NCI-H345 treated with DMSO at 0.1 percent for 48 hours (cell line): ENCODE data around the gene OVOL1.
A peak's percentile ranks its signal among the peaks of the same experiment; 100 is the strongest.
"Not testable (repeated sequence)": the region's sequence is repeated elsewhere in the genome, so short reads cannot be mapped to it uniquely, and the experiment has no call there.

Source experiments
- DNase-seq: peaks from one replicate; lab custom pipeline; 2025; ENCODE audit not compliant: unreplicated experiment; lab: John Stamatoyannopoulos, UW

OVOL1 gene

GRCh38 chr11:65786786-65787636, at the start of gene OVOL1:
TSS of gene OVOL1 (plus strand) at chr11:65787063. CDS start at chr11:65787374, 311 bp downstream.
- peak; percentile 55 for DNase-seq

DNA sequence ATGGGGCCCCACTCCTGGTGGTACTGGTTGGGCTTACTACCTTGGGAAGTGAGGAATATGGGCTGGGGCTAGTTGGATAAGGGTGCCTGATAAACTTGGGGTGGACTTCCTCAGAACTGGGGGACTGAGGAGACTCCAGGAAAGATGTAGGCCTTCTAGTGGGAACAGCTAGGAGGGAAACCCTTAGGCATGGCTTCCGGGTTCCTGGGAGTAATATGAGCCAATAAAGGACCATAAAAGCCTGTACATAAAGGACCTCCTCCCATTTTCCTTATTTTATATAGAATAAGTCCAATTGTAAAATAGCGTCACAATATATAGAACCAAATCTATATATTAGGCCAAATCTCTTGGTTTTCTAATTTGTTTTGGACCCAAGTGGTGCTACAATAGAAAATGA, 47.8 kb upstream of the OVOL1 start:
- no peak for DNase-seq

DNA sequence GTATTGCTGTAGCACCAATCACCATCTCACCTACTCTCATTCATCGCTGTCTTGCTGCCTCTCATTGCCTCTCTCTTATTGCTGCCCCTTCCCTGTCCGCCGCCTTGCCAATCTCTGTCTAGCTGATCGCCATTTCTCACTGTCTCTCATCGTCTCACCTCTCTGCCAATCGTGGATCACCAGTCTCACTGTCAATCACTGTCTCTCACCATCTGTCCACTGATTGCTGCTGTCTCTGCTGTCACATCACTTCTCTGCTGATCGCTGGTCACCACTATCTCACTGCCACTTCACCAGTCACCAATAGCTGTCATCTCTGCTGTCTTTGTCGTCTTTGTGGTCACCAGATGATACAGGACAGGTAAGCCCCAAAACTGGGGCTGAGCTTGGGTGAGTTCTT, 45.7 kb upstream of the OVOL1 start:
- DNase-seq = no peak

DNA sequence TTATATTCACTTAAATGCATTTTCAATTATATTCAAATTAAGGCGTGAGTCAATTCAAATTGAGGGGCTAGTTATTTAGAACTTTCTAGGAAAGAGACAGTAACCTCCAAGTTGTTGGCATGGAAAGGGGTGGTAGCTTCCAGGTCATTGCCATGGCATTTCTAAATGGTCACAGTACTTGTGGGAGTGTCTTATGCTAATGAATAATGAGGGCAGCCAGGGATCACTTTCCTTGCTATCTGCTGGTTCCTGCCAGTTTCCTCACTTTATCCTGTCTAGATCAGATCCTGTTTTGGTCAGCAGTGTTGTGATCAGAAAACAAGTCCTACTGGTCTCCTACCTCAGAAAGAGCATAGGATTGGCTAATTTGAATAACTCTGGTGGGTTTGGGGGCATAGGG, 44.5 kb upstream of the OVOL1 start:
- no peak for DNase-seq

- DNase-seq = no peak
Observed at GRCh38 chr11:65743681-65744025, 43.2 kb upstream of the OVOL1 start.

DNA sequence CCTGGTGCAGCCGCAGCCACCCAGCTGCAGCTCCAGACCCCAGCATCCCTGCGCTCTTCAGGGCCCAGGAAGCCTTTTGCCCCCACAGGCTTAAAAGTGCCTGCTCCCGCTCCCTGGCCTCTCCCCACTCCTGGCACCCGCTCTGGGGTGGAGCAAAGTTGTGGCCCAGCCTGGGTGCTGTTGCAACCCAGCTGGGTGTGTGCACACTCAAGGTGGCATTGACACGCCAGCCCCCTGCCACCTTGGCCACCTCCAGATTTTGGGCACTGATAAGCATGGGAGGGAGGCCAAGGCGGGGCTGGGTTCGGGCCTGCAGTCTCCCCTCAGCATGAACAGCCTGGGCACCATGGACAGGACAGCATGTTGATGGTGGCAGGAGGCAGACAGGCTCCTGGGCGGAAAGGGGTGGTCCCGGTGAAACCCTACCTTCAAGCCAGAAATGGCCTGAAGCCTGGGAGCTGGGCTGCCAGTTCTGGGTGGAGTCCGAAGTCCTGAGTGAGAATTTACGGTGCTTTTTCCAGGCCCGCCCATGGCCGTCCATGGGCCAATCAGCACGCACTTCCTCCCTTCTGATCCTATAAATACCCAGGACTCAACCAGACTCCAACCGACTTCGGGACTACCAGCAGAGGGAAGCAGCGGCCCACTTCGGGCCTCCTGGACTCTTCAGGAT, 42.7 kb upstream of the OVOL1 start:
- DNase-seq = no peak

DNA sequence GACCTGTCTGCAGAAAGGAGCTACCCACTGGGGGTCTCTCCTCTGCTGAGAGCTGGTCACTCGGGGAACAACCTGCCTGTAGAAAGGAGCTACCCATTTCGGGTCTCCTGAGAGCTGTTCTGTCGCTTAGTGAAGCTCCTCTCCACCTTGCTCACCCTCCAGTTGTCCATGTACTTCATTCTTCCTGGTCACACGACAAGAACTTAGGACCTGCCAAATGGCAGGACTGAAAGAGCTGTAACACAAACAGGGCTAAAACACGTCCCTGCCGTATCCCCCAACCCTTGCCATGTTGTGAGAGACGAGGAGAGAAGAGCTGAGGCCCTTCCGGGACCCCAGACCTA, 42.2 kb upstream of the OVOL1 start:
- DNase-seq = no peak

DNA sequence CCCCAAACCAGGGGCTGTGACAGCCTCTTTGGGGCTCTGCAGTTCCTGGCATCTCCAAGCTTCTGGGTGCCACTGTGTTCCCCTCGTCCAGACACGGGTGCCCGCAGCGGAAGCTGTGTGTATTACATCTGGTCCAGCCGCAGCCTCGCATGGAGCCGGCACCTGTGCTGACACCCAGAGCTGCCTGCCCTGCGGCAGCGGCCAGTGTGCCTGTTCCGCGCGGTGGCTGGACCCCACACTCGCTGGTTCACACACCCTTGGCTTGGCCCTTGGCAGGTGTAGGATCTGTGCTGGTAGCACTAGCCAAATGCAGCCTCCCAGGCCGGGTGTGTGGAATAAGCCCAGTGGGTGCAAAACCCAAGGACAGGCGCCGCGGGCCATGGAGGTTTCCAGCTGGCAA, 41.8 kb upstream of the OVOL1 start:
- DNase-seq = no peak

- not testable (repeated sequence) for DNase-seq
Observed at GRCh38 chr11:65762169-65762568, 24.7 kb upstream of the OVOL1 start.

GRCh38 chr11:65762816-65763215, 24.0 kb upstream of the OVOL1 start:
- not testable (repeated sequence) for DNase-seq

DNA sequence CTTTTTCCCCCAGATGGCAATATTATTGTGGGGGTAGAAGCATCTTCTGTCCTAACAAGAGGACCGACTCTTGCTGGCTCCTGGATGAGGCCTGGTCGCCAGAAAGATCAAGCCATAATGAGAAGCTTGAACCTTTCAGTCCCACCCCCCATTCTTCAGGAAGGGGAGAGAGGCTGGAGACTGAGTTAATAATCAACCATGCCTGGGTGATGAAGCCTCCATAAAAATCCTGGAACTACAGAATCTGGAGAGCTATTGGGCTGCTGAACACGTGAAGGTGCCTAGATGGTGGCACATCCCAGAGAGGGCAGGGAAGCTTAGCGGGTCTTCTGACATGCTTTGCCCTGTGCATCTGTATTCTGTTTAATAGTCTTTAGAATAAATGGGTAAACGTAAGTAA, 22.4 kb upstream of the OVOL1 start:
- DNase-seq = no peak

DNA sequence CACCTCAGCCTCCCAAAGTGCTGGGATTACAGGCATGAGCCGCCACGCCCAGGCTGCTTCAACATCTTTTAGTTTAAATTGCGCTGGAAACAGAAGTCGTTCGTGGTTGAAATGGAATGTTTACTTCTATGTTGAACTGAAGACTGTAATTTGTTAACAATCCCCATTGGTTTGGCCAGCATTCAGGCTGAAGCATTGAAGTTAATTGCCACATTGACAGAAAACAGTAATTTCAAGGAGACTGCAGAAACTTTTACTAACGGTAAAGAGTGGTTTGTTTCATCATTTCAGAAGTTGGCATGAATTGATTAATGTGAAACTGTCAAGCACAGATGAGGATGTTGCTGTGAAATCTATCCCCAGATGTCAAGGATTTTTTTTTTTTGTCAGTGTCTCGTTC, 20.3 kb upstream of the OVOL1 start:
- no peak for DNase-seq

GRCh38 chr11:65767406-65767805, 19.5 kb upstream of the OVOL1 start:
- no peak for DNase-seq

DNA sequence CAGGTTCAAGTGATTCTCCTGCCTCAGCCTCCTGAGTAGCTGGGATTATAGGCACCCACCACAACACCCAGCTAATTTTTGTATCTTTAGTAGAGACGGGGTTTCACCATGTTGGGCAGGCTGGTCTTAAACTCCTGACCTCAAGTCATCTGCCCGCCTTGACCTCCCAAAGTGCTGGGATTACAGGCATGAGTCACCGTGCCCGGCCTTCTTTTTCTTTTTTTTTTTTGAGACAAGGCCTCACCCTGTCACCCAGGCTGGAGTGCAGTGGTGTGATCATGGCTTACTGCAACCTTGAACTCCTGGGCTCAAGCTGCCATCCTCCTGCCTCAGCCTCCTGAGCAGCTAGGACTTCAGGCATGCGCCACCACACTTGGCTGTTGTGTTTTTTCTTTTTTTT, 19.1 kb upstream of the OVOL1 start:
- DNase-seq = not testable (repeated sequence)

DNA sequence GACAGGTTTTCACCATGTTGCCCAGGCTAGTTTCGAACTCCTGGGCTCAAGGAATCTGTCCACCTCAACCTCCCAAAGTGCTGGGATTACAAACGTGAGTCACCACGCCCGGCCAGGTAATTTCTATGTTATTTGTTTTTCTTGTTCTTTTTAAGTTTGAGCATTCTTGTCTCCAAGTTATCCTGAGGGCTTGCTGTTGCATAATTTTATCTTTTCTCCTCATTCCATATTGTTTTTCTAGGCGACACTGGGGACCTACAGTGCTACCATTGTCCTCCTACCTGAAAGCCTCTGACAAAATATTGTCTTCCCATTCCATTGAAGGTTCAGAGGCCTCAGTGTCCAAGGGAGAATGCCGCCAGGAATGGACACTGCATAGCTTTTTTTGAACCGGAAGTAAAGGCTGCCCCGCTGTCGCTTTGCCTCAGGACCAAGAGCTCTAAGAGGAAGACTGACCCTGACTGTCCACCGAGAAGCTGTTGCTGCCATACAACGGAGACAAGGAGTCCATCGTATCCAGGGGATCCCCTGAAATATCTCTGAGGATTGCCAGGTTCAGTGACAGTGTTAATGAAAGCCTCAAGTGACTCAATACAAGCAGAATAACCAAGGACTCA, 15.8 kb upstream of the OVOL1 start:
- DNase-seq = no peak

GRCh38 chr11:65771589-65772112, 15.2 kb upstream of the OVOL1 start:
- no peak for DNase-seq

- no peak for DNase-seq
Observed at GRCh38 chr11:65773784-65774411, 13.0 kb upstream of the OVOL1 start.

- DNase-seq = no peak
Observed at GRCh38 chr11:65774525-65775306, 12.1 kb upstream of the OVOL1 start.

DNA sequence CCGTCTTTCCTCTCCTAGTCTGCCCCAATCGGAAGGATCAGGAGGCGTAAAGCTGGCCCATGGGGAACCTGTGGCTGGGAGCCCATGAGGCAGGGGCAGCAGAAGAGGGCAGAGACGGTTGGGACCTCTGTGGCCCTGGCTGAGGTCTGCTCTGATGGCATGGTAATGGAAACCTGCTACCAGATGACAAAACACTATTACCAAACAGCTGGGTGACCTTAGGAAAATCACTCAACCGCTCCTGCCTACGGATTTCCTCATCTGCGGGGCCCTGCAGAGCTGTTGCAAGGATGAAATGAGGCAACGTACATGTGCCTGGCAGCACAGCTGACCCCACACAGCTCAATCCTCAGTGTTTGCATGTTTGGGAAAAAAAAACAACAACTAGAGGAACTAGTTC, 10.7 kb upstream of the OVOL1 start:
- no peak for DNase-seq

GRCh38 chr11:65776710-65777141, 10.1 kb upstream of the OVOL1 start:
- DNase-seq = no peak

DNA sequence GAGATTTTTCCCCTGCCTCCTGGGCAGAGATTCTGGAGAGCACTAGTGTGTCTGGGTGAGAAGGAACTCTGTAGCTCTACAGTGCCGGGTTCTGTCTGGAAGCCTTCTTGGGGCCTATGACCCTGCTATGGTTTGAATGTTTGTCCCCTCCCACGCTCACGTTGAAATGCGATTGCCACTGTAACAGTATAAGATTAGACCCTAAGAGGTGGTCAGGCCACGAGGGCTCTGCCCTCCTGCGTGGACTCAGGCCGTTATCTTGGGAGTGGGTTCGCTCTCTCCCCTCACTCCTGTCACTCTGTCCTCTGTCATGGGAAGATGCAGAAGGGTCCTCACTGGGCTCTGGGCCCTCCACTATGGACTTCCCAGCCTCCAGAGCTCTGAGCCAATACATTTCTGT, 9.6 kb upstream of the OVOL1 start:
- DNase-seq = no peak
